ENCODE data around the gene CITED1.

Gene CITED1

GRCh38 chrX:72305286-72306084 is at the start of gene CITED1:
Gene CITED1, minus strand, starts transcription at chrX:72305914. Its CDS starts 3,045 bp downstream, at chrX:72302869.
- peaks cover 32% of the 10 kb centered on the region for H3K4me1 Mint-ChIP-seq
- no peak for TF ChIP-seq CTCF (IDR thresholded peaks at IDR 0.05)
- peaks cover 27% of the 10 kb centered on the region for H3K27me3 Mint-ChIP-seq (ENCODE audit: low read depth, poor library complexity)
- H3K27ac Mint-ChIP-seq = peak within 1 kb of the TSS; percentile 68
- peaks cover 58% of the 10 kb centered on the region for H3K9me3 Mint-ChIP-seq
- H3K4me3 Mint-ChIP-seq = peak within 1 kb of the TSS; percentile 90
- DNase-seq = peak; percentile 24
- H3K36me3 Mint-ChIP-seq (ENCODE audit: low read depth) = peaks cover 28% of the 10 kb centered on the region

- Mint-ChIP-seq H3K4me1 (peaks cover 31% of the 10 kb centered on the region), H3K4me3 (no peak overlapping the region), H3K36me3 (ENCODE audit: low read depth) (peaks cover 22% of the 10 kb centered on the region), H3K9me3 (peaks cover 50% of the 10 kb centered on the region), H3K27ac (no peak overlapping the region), H3K27me3 (ENCODE audit: low read depth, poor library complexity) (no peaks in the 10 kb centered on the region)
- no peak for TF ChIP-seq CTCF (IDR thresholded peaks at IDR 0.05)
- no peak for DNase-seq
These were observed 47.1 kb upstream of the CITED1 start for GRCh38 chrX:72352786-72353185.

GRCh38 chrX:72351606-72352334 is 46.1 kb upstream of the CITED1 start:
- H3K27me3 Mint-ChIP-seq (ENCODE audit: low read depth, poor library complexity) = no peaks in the 10 kb centered on the region
- TF ChIP-seq CTCF (IDR thresholded peaks at IDR 0.05) = no peak
- peaks cover 41% of the 10 kb centered on the region for H3K9me3 Mint-ChIP-seq
- H3K4me3 Mint-ChIP-seq = no peak overlapping the region
- peak overlapping the region; percentile 83 for H3K27ac Mint-ChIP-seq
- peaks cover 22% of the 10 kb centered on the region for H3K36me3 Mint-ChIP-seq (ENCODE audit: low read depth)
- H3K4me1 Mint-ChIP-seq = peaks cover 41% of the 10 kb centered on the region
- DNase-seq = no peak

- Mint-ChIP-seq H3K36me3 (ENCODE audit: low read depth) (peaks cover 24% of the 10 kb centered on the region), H3K27me3 (ENCODE audit: low read depth, poor library complexity) (no peaks in the 10 kb centered on the region), H3K27ac (no peak overlapping the region), H3K4me3 (no peak overlapping the region), H3K9me3 (peaks cover 40% of the 10 kb centered on the region), H3K4me1 (peaks cover 41% of the 10 kb centered on the region)
- no peak for DNase-seq
- TF ChIP-seq CTCF (IDR thresholded peaks at IDR 0.05) = no peak
These were observed 43.5 kb upstream of the CITED1 start for GRCh38 chrX:72349190-72349589.

- H3K27ac Mint-ChIP-seq = no peak overlapping the region
- no peak for TF ChIP-seq CTCF (IDR thresholded peaks at IDR 0.05)
- no peaks in the 10 kb centered on the region for H3K27me3 Mint-ChIP-seq (ENCODE audit: low read depth, poor library complexity)
- peaks cover 28% of the 10 kb centered on the region for H3K36me3 Mint-ChIP-seq (ENCODE audit: low read depth)
- H3K4me3 Mint-ChIP-seq = no peak overlapping the region
- DNase-seq = no peak
- H3K4me1 Mint-ChIP-seq = peaks cover 41% of the 10 kb centered on the region
- H3K9me3 Mint-ChIP-seq = peaks cover 39% of the 10 kb centered on the region
These were observed 42.7 kb upstream of the CITED1 start for GRCh38 chrX:72348247-72348979.

All from nephron progenitor cell (in vitro differentiated cells).